ENCODE results near the gene CCDC78. TPM values are rescaled to one million over a fixed set of nuclear protein-coding genes. Genes with fewer than 3 reads are reported as not detected.

CCDC78 gene
- total and polyA plus RNA-seq, 2 of the 13 experiments (the other 11 are each of a cell fraction or from before 2014, with no cell fraction given), result 0.53 to 1.5 TPM

DNA sequence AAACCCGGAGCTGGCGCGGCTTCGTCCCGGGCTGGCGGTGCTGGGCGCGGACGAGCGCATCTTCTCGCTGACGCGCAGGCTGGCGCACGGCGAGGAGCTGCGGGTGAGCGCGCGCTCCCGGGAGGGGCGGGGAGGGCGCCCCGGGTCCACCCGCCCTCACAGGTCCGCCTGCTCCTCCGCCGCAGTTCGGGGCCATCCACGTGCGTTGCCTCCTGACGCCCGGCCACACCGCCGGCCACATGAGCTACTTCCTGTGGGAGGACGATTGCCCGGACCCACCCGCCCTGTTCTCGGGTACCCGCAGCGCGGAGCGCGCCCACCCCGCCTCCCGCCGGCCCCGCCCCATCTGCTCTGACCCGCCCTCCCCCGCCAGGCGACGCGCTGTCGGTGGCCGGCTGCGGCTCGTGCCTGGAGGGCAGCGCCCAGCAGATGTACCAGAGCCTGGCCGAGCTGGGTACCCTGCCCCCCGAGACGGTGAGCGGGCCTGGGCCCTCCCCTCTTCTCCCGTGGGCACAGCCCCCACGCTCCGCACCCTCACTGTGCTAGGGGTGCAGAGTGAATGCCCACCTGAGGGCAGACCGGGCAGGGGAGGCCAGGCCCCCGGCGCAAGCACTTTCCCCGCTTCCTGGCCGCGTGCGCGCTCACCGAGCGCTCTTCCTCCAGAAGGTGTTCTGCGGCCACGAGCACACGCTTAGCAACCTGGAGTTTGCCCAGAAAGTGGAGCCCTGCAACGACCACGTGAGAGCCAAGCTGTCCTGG lies 2.1 kb upstream of the CCDC78 start (continued):
- TF ChIP-seq, protein P1, sequence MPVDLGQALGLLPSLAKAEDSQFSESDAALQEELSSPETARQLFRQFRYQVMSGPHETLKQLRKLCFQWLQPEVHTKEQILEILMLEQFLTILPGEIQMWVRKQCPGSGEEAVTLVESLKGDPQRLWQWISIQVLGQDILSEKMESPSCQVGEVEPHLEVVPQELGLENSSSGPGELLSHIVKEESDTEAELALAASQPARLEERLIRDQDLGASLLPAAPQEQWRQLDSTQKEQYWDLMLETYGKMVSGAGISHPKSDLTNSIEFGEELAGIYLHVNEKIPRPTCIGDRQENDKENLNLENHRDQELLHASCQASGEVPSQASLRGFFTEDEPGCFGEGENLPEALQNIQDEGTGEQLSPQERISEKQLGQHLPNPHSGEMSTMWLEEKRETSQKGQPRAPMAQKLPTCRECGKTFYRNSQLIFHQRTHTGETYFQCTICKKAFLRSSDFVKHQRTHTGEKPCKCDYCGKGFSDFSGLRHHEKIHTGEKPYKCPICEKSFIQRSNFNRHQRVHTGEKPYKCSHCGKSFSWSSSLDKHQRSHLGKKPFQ (CRISPR knock-in tag; IDR thresholded peaks at IDR 0.05; ENCODE audit: insufficient replicate concordance), result no peak
- TF ChIP-seq NR2F6 (IDR thresholded peaks at IDR 0.05) (no peak), NR2F6 (CRISPR knock-in tag; IDR thresholded peaks at IDR 0.05) (no peak), SAP130 (CRISPR knock-in tag; IDR thresholded peaks at IDR 0.05; ENCODE audit: low read depth) (peak; percentile 62), ZNF703 (CRISPR knock-in tag; IDR thresholded peaks at IDR 0.05; ENCODE audit: borderline replicate concordance) (no peak), FOSL1 (CRISPR knock-in tag; IDR thresholded peaks at IDR 0.05; ENCODE audit: borderline replicate concordance) (no peak), NFATC3 (CRISPR knock-in tag; IDR thresholded peaks at IDR 0.05) (no peak), IKZF4 (CRISPR knock-in tag; IDR thresholded peaks at IDR 0.05; ENCODE audit: borderline replicate concordance, low read depth, not compliant biosample characterization) (no peak), ESRRA (CRISPR knock-in tag; IDR thresholded peaks at IDR 0.05; ENCODE audit: low read depth) (no peak), FOXO1 (CRISPR knock-in tag; IDR thresholded peaks at IDR 0.05) (no peak), MAZ (IDR thresholded peaks at IDR 0.05; ENCODE audit: borderline replicate concordance, low read depth, low read length) (no peak), MAZ (CRISPR knock-in tag; IDR thresholded peaks at IDR 0.05; ENCODE audit: low read depth) (peak; percentile 29; the same call in 1 of the 2 replicates), WIZ (CRISPR knock-in tag; IDR thresholded peaks at IDR 0.05) (no peak), HIVEP1 (CRISPR knock-in tag; IDR thresholded peaks at IDR 0.05) (no peak)
- TF ChIP-seq, protein P2, sequence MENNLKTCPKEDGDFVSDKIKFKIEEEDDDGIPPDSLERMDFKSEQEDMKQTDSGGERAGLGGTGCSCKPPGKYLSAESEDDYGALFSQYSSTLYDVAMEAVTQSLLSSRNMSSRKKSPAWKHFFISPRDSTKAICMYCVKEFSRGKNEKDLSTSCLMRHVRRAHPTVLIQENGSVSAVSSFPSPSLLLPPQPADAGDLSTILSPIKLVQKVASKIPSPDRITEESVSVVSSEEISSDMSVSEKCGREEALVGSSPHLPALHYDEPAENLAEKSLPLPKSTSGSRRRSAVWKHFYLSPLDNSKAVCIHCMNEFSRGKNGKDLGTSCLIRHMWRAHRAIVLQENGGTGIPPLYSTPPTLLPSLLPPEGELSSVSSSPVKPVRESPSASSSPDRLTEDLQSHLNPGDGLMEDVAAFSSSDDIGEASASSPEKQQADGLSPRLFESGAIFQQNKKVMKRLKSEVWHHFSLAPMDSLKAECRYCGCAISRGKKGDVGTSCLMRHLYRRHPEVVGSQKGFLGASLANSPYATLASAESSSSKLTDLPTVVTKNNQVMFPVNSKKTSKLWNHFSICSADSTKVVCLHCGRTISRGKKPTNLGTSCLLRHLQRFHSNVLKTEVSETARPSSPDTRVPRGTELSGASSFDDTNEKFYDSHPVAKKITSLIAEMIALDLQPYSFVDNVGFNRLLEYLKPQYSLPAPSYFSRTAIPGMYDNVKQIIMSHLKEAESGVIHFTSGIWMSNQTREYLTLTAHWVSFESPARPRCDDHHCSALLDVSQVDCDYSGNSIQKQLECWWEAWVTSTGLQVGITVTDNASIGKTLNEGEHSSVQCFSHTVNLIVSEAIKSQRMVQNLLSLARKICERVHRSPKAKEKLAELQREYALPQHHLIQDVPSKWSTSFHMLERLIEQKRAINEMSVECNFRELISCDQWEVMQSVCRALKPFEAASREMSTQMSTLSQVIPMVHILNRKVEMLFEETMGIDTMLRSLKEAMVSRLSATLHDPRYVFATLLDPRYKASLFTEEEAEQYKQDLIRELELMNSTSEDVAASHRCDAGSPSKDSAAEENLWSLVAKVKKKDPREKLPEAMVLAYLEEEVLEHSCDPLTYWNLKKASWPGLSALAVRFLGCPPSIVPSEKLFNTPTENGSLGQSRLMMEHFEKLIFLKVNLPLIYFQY (CRISPR knock-in tag; IDR thresholded peaks at IDR 0.05; ENCODE audit: borderline replicate concordance), result no peak
- TF ChIP-seq, protein P3, sequence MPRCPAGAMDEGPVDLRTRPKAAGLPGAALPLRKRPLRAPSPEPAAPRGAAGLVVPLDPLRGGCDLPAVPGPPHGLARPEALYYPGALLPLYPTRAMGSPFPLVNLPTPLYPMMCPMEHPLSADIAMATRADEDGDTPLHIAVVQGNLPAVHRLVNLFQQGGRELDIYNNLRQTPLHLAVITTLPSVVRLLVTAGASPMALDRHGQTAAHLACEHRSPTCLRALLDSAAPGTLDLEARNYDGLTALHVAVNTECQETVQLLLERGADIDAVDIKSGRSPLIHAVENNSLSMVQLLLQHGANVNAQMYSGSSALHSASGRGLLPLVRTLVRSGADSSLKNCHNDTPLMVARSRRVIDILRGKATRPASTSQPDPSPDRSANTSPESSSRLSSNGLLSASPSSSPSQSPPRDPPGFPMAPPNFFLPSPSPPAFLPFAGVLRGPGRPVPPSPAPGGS (CRISPR knock-in tag; IDR thresholded peaks at IDR 0.05), result no peak
- TF ChIP-seq, protein P4, sequence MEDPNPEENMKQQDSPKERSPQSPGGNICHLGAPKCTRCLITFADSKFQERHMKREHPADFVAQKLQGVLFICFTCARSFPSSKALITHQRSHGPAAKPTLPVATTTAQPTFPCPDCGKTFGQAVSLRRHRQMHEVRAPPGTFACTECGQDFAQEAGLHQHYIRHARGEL (CRISPR knock-in tag; IDR thresholded peaks at IDR 0.05), result no peak
- TF ChIP-seq, protein P5, sequence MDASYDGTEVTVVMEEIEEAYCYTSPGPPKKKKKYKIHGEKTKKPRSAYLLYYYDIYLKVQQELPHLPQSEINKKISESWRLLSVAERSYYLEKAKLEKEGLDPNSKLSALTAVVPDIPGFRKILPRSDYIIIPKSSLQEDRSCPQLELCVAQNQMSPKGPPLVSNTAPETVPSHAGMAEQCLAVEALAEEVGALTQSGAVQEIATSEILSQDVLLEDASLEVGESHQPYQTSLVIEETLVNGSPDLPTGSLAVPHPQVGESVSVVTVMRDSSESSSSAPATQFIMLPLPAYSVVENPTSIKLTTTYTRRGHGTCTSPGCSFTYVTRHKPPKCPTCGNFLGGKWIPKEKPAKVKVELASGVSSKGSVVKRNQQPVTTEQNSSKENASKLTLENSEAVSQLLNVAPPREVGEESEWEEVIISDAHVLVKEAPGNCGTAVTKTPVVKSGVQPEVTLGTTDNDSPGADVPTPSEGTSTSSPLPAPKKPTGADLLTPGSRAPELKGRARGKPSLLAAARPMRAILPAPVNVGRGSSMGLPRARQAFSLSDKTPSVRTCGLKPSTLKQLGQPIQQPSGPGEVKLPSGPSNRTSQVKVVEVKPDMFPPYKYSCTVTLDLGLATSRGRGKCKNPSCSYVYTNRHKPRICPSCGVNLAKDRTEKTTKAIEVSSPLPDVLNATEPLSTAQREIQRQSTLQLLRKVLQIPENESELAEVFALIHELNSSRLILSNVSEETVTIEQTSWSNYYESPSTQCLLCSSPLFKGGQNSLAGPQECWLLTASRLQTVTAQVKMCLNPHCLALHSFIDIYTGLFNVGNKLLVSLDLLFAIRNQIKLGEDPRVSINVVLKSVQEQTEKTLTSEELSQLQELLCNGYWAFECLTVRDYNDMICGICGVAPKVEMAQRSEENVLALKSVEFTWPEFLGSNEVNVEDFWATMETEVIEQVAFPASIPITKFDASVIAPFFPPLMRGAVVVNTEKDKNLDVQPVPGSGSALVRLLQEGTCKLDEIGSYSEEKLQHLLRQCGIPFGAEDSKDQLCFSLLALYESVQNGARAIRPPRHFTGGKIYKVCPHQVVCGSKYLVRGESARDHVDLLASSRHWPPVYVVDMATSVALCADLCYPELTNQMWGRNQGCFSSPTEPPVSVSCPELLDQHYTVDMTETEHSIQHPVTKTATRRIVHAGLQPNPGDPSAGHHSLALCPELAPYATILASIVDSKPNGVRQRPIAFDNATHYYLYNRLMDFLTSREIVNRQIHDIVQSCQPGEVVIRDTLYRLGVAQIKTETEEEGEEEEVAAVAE (CRISPR knock-in tag; IDR thresholded peaks at IDR 0.05; ENCODE audit: borderline replicate concordance), result no peak
